SK-N-SH (cell line): ENCODE measurements around the gene LARGE1. TPM values are rescaled to one million over a fixed set of nuclear protein-coding genes. Genes with fewer than 3 reads are reported as not detected.

Experiments used
- CTCF ChIA-PET: fragments of 300-600, 350-600 bp; formaldehyde crosslinking; extraction: SDS; loops from one replicate; lab custom pipeline; 2021; lab: Yijun Ruan, JAX
- POLR2A ChIA-PET: fragments of 350-600 bp; sonication (Branson Sonifier 250); formaldehyde crosslinking; extraction: SDS; loops from one replicate; lab custom pipeline; 2020; ENCODE audit warnings: antibody characterized with exemption, inconsistent platforms; lab: Yijun Ruan, JAX
- DNase-seq: peaks from one replicate; pipeline ENCODE4 v3.0.0; 2012
- H2AFZ ChIP-seq: fragments of 200-600 bp; sonication (generic); 2 replicates; pipeline ENCODE4 v1.8.1; 2016; ENCODE audit warnings: antibody characterized with exemption, mild to moderate bottlenecking, low read depth
- H3F3A ChIP-seq: fragments of 200-600 bp; sonication (generic); replicated peaks from 2 replicates; pipeline ENCODE3; 2016; ENCODE audit warnings: antibody characterized with exemption, mild to moderate bottlenecking; ENCODE audit not compliant: insufficient read depth
- H3K27ac ChIP-seq, 2 experiments: fragments of 200-500 bp in 1 of 2; fragments of 200-600 bp in 1 of 2; sonication (Bioruptor generic) in 1 of 2; sonication (generic), shearing (Covaris generic) in 1 of 2; 2 replicates each; pipeline versions ENCODE4 v1.5.1 to v1.6.1; 2014 to 2016; ENCODE audit warnings: low read depth in 2 of 2, inconsistent platforms in 1 of 2, low read length in 1 of 2, mild to moderate bottlenecking in 1 of 2, mixed read lengths in 1 of 2
- H3K27me3 ChIP-seq: fragments of 200-600 bp; sonication (generic), shearing (Covaris generic); 2 replicates; pipeline ENCODE4 v1.6.1; 2016; ENCODE audit warnings: mixed run types; ENCODE audit not compliant: insufficient read depth
- H3K36me3 ChIP-seq, 2 experiments: fragments of 200-500 bp in 1 of 2; fragments of 200-600 bp in 1 of 2; sonication (Bioruptor generic) in 1 of 2; sonication (generic) in 1 of 2; replicated peaks in 1 of 2; 2 replicates each; pipeline versions ENCODE3 to v1.5.1; 2014 to 2016; ENCODE audit warnings: low read length in 1 of 2, mild to moderate bottlenecking in 1 of 2; ENCODE audit not compliant: insufficient read depth in 2 of 2, control insufficient read depth in 1 of 2
- H3K4me1 ChIP-seq, 2 experiments: fragments of 200-500 bp in 1 of 2; fragments of 200-600 bp in 1 of 2; sonication (Bioruptor generic) in 1 of 2; sonication (generic), shearing (Covaris generic) in 1 of 2; 2 replicates each; pipeline versions ENCODE4 v1.5.1 to v1.6.1; 2014 to 2016; ENCODE audit warnings: low read depth in 1 of 2, low read length in 1 of 2, mixed run types in 1 of 2; ENCODE audit not compliant: insufficient read depth in 2 of 2, control insufficient read depth in 1 of 2
- H3K4me2 ChIP-seq: fragments of 200-600 bp; sonication (generic), shearing (Covaris generic); 2 replicates; pipeline ENCODE4 v1.6.1; 2017; ENCODE audit warnings: mixed run types
- H3K4me3 ChIP-seq, 2 experiments: fragments of 200-500 bp in 1 of 2; fragments of 200-600 bp in 1 of 2; sonication (Bioruptor generic) in 1 of 2; sonication (generic), shearing (Covaris generic) in 1 of 2; 2 replicates each; pipeline versions ENCODE4 v1.5.1 to v1.8.1; 2014 to 2016; ENCODE audit warnings: low read depth in 2 of 2, inconsistent platforms in 1 of 2, low read length in 1 of 2, mild to moderate bottlenecking in 1 of 2, mixed read lengths in 1 of 2, moderate library complexity in 1 of 2
- H3K79me2 ChIP-seq: fragments of 200-600 bp; sonication (generic); 2 replicates; pipeline ENCODE4 v1.8.1; 2017; ENCODE audit warnings: mild to moderate bottlenecking; ENCODE audit not compliant: insufficient read depth
- H3K9ac ChIP-seq: fragments of 200-600 bp; sonication (generic); 2 replicates; pipeline ENCODE4 v1.6.1; 2017; ENCODE audit warnings: mixed run types
- H3K9me2 ChIP-seq: fragments of 200-600 bp; sonication (generic); 2 replicates; pipeline ENCODE4 v1.6.1; 2017; ENCODE audit warnings: mixed run types
- H3K9me3 ChIP-seq: fragments of 200-600 bp; sonication (generic); 2 replicates; pipeline ENCODE4 v1.6.1; 2017; ENCODE audit warnings: mixed run types, mild to moderate bottlenecking, moderate library complexity
- H4K20me1 ChIP-seq: fragments of 200-600 bp; sonication (generic); 2 replicates; pipeline ENCODE4 v1.6.1; 2017; ENCODE audit warnings: mild to moderate bottlenecking, mixed run types; ENCODE audit not compliant: insufficient read depth
- FOXJ3 ChIP-seq: sonication (generic); formaldehyde crosslinking; IDR thresholded peaks from 2 replicates; pipeline ENCODE4 v1.5.1; 2020; ENCODE audit warnings: mild to moderate bottlenecking, missing genetic modification reagents
- GABPA ChIP-seq: IDR thresholded peaks from 2 replicates; pipeline ENCODE4 v1.4.0; 2012; ENCODE audit warnings: low read depth, mild to moderate bottlenecking
- JUND ChIP-seq: IDR thresholded peaks from 2 replicates; pipeline ENCODE4 v1.4.0; 2012
- NFIC ChIP-seq: IDR thresholded peaks from 2 replicates; pipeline ENCODE4 v1.4.0; 2012; ENCODE audit warnings: borderline replicate concordance
- RAD21 ChIP-seq: IDR thresholded peaks from 2 replicates; pipeline ENCODE4 v1.6.1; 2012; ENCODE audit warnings: mild to moderate bottlenecking, low read length
- RCOR1 ChIP-seq: fragments of 150-350 bp; IDR thresholded peaks from 2 replicates; pipeline ENCODE4 v1.6.1; 2017; ENCODE audit warnings: antibody characterized with exemption, low read length
- SIN3A ChIP-seq: IDR thresholded peaks from 2 replicates; pipeline ENCODE4 v1.6.1; 2012; ENCODE audit warnings: low read depth, mild to moderate bottlenecking, low read length, moderate library complexity, borderline replicate concordance
- TCF12 ChIP-seq: IDR thresholded peaks from 2 replicates; pipeline ENCODE4 v1.4.0; 2012
- TEAD4 ChIP-seq: IDR thresholded peaks from 2 replicates; pipeline ENCODE4 v1.4.0; 2012; ENCODE audit warnings: mild to moderate bottlenecking, borderline replicate concordance; ENCODE audit not compliant: insufficient read depth
- USF2 ChIP-seq: fragments of 150-350 bp; IDR thresholded peaks from 2 replicates; pipeline ENCODE4 v1.6.1; 2017; ENCODE audit warnings: antibody characterized with exemption, low read length, low read depth, borderline replicate concordance
- ZBTB33 ChIP-seq: IDR thresholded peaks from 2 replicates; pipeline ENCODE4 v1.4.0; 2012; ENCODE audit warnings: low read depth, borderline replicate concordance
- WGBS: methylation state at CpG from one replicate; pipeline ENCODE4 v1.1.6; 2017; ENCODE audit warnings: low lambda C conversion rate; 5-methylcytosine and 5-hydroxymethylcytosine counted together
- polyA plus RNA-seq, 3 experiments: library from polyadenylated mRNA; depleted of rRNA; stranded (reverse); fragments of >200 nt; gene quantifications; 2 replicates each; pipeline ENCODE4 v1.2.3, GENCODE V29; 2012
- TF ChIP-seq, protein P1 (sequence below): fragments of 200-600 bp; sonication (generic); IDR thresholded peaks from 2 replicates; pipeline ENCODE4 v1.6.1; 2017; ENCODE audit warnings: antibody characterized with exemption, mild to moderate bottlenecking, moderate library complexity
- TF ChIP-seq, protein P2 (sequence below): IDR thresholded peaks from 2 replicates; pipeline ENCODE4; 2012

LARGE1 gene
- polyA plus RNA-seq, 1 of the 3 experiments (the other 2 are of a cell fraction): 1.1 TPM

DNA sequence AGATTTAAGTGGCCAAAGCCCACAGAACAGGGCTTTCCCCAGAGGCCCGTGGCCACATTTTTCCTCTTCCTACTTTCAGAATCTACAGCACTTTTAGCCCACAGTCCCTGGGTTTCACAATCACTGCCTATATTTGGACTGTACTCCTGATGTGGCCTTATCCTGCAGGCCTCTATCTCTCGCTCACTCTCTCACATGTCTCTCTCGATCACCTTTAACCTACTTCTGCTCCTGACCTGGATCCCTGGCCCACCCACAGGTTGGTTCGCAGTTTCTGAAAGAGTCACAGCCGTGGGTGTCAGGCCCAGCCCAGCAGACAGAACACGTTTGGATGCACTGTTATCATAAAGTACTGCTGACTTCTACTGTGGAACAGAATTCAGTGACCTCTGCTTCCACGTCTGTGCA is 55.5 kb downstream of the LARGE1 start (continued):
- TF ChIP-seq SIN3A (no peak), TCF12 (no peak)

- Histone ChIP-seq H3K4me3 (no peak overlapping the region), H2AFZ (no peak overlapping the region), H3K9me2 (no peaks in the 10 kb centered on the region), H3K27me3 (no peaks in the 10 kb centered on the region), H3K36me3 (no peaks in the 10 kb centered on the region), H3K9ac (no peak overlapping the region), H3K9me3 (no peaks in the 10 kb centered on the region), H3F3A (no peaks in the 10 kb centered on the region), H3K4me2 (no peak overlapping the region), H3K79me2 (no peaks in the 10 kb centered on the region), H3K4me1 (no peaks in the 10 kb centered on the region), H4K20me1 (no peaks in the 10 kb centered on the region), H3K27ac (no peak overlapping the region)
- DNase-seq: no peak
- POLR2A ChIA-PET: no interaction called here
- TF ChIP-seq, protein P1, sequence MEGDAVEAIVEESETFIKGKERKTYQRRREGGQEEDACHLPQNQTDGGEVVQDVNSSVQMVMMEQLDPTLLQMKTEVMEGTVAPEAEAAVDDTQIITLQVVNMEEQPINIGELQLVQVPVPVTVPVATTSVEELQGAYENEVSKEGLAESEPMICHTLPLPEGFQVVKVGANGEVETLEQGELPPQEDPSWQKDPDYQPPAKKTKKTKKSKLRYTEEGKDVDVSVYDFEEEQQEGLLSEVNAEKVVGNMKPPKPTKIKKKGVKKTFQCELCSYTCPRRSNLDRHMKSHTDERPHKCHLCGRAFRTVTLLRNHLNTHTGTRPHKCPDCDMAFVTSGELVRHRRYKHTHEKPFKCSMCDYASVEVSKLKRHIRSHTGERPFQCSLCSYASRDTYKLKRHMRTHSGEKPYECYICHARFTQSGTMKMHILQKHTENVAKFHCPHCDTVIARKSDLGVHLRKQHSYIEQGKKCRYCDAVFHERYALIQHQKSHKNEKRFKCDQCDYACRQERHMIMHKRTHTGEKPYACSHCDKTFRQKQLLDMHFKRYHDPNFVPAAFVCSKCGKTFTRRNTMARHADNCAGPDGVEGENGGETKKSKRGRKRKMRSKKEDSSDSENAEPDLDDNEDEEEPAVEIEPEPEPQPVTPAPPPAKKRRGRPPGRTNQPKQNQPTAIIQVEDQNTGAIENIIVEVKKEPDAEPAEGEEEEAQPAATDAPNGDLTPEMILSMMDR: no peak
- TF ChIP-seq ZBTB33 (no peak), GABPA (no peak), TEAD4 (no peak), USF2 (no peak), NFIC (no peak), RAD21 (no peak), FOXJ3 (CRISPR knock-in tag) (no peak), JUND (no peak), RCOR1 (no peak)
- TF ChIP-seq, protein P2, sequence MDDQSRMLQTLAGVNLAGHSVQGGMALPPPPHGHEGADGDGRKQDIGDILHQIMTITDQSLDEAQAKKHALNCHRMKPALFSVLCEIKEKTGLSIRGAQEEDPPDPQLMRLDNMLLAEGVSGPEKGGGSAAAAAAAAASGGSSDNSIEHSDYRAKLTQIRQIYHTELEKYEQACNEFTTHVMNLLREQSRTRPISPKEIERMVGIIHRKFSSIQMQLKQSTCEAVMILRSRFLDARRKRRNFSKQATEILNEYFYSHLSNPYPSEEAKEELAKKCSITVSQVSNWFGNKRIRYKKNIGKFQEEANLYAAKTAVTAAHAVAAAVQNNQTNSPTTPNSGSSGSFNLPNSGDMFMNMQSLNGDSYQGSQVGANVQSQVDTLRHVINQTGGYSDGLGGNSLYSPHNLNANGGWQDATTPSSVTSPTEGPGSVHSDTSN: no peak
- 70% methylated on average over 12 of the region's 12 CpGs for whole genome bisulfite sequencing
- CTCF ChIA-PET: no interaction called here
These were observed 58.9 kb downstream of the LARGE1 start for GRCh38 chr22:33861216-33861875.
